ENCODE data around the gene GPR156.
A peak's percentile ranks its signal among the peaks of the same experiment; 100 is the strongest.
"Not testable (repeated sequence)": the region's sequence is repeated elsewhere in the genome, so short reads cannot be mapped to it uniquely, and the experiment has no call there.

Gene GPR156

DNA sequence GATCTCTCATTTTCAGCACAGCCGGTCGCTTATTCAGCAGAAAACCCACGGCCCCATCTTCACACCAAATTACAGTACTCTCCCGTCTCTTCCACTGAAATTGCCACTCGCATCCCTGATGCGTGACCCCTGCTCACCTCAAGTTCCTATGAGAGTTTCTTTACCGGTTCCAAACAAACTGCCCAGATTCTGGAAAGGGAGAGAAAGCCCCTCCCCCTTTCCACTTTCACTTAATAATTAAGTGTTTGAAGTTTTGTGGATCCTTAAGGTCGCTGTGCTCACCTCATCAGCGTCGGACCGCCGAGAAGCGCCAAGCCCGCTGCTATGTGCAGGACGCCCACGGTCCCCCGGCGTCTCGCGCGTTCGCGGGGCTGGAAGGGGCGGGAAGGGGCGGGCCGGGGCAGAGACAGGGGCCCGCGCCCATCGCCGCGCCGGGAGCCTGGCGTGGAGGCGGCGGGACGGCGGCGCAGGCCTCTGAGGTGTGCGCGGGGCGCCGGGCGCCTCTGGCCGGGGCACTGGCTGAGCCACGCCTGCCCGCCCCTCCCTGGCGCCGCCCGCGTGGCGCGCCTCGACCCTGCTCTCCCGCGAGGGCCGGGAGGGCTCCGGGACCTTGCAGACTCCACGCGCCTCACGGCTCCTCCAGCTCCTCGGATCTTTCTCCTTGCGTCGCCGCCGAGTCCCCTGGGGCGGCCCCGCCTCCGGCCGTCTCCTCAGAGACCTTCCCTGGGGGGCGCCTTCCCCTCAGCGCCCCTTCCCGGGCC, at the start of gene GPR156:
GPR156 (minus strand) TSS at position 476 of the 761 bp plus-strand sequence. CDS start 41,124 bp downstream, outside the sequence.
- DNase-seq, result peak in 1 of 2 experiments; percentile 66

DNA sequence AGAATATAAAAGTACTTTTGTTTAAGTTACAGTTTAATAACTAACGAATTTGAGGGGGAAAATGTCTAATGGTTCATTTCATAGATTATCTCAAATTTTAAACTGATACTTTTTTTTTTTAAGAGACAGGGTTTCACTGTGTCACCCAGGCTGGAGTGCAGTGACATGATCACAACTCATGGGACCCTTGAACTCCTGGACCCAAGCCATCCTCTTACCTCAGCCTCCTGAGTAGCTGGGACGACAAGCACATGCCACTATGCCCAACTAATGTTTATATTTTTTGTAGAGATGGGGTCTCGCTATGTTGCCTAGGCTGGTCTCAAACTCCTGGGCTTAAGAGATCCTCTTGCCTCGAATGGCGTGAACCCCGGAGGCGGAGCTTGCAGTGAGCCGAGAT, 47.6 kb upstream of the GPR156 start:
- DNase-seq, result no peak

DNA sequence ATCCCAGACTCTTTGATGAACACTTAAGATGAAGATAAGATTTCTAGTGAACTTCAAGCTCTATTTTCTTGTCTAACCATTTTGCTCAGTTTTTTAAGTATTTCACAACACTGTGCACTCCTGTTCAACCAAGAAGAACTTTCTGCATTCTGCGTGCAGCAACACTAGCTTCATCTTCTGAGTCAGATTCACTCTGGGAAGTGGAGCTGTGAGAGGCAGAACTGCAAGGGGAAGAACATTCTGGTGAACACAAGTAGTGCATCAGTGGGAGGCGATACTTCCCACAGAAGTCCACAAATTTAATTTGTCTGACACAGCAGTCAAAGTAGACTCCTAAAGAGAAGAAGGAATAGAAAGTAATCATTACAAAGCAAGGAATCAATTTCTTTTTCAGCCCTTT, 46.1 kb upstream of the GPR156 start:
- no peak for DNase-seq

GRCh38 chr3:120326784-120327183, 41.8 kb upstream of the GPR156 start:
- no peak for DNase-seq

- DNase-seq, result no peak
Observed at GRCh38 chr3:120324190-120324589, 39.2 kb upstream of the GPR156 start.

- not testable (repeated sequence) for DNase-seq
Observed at GRCh38 chr3:120323761-120324160, 38.7 kb upstream of the GPR156 start.

GRCh38 chr3:120311863-120312794, 27.1 kb upstream of the GPR156 start:
- no peak for DNase-seq

GRCh38 chr3:120306519-120307455, 21.8 kb upstream of the GPR156 start:
- no peak for DNase-seq

DNA sequence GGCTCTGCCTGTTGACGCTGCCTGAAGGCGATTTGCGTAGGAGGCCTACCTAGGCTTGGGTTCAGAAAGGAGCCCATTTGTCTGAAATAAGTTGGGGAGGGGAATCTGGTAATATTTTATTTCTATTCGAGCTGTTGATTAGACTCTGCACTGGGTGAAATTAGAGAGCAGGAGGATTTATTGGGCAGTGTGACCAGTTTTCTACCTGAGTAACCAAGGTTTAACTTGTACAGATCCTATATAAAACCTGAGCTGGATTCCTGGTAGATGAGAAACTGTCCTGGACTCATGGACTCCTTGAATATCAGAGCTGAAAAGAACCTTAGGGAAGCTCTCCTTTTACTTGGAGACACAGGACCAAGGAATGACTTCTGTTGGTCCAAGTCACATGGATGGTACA, 19.6 kb upstream of the GPR156 start:
- DNase-seq, result no peak

DNA sequence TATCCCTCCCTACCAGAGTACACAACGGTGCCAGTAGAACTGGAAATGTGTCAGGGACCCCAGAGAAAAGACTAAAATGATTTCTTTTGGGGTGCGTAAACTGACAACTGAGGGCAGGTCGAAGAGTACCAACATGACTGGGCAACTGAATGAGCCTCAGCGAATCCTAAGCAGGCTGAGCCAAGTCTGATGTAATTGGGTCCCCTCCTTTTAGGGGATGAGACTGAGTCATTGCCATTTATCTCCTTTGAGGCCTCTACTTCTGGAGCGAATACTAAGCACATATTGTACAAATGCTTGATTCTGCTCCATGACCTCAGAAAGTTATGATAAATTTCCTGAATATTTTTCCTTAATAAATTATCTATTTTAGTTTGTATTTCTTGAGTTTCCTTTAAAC, 17.3 kb upstream of the GPR156 start:
- peak in 1 of 2 experiments; percentile 53 for DNase-seq

- no peak for DNase-seq
Observed at GRCh38 chr3:120300971-120301370, 15.9 kb upstream of the GPR156 start.

GRCh38 chr3:120299403-120299802, 14.4 kb upstream of the GPR156 start:
- DNase-seq, result no peak

- DNase-seq, result no peak
Observed at GRCh38 chr3:120298996-120299395, 14.0 kb upstream of the GPR156 start.

GRCh38 chr3:120291552-120291951, 6.5 kb upstream of the GPR156 start:
- not testable (repeated sequence) for DNase-seq

- DNase-seq, result no peak
Observed at GRCh38 chr3:120289636-120290035, 4.6 kb upstream of the GPR156 start.

GRCh38 chr3:120286465-120286864, 1.4 kb upstream of the GPR156 start:
- DNase-seq, result peak in 1 of 2 experiments; percentile 39

DNA sequence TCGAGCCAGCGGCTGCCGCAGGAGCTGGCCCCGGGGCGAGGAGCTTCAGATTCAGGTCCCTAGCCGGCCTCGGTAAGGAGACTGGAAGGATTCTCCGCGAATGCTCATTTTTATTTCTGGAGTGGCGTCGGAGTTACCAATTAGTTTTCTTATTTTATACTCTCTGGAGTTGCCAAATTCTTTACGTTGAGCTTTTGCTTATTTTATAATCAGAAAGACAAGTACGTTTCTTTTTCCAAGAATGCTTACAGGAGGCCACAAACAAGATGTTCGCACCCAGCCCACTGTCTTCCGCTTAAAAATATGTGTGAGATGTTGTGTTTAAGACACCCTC, 453 bp upstream of the GPR156 start:
- DNase-seq, result no peak

DNA sequence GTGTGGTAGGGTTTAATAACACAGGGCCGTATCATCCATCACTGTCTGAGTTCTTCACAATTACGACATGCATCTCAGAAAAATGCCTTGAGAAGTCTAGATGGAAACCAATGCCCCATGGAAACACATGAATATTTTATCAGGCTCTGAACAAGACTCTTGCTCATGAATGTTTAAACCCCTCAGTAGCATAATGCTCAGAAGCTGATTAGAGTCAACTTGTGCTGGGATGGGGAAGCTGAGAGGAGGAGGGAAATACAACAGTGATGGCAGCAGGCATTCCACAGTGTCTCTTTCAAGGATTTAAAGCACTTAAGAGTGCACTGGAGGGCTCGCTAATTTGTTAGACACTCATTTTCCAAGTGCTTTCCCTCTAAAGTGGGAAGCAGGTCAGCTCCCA, 3.8 kb downstream of the GPR156 start:
- no peak for DNase-seq

- DNase-seq, result no peak
Observed at GRCh38 chr3:120280566-120280965, 4.5 kb downstream of the GPR156 start.

DNA sequence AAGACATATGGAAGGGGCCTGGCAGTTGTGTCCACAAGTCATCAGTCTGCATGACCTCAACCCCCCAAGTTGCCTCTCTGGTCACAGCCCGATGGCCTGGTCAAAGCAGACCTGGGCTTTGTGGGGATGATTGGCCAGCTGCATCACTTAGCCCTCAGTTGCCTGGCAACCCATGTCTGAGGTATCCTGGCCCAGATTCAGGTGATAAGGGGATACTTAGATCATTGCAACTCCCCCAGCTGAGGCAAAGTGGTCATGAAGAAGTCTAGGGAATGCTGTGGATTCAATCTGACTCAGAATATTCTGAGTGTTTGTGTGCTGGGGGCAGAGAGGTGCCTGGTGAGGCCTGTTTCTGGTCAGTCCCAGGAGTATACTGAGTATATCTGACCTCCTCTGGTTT, 5.0 kb downstream of the GPR156 start:
- no peak for DNase-seq

DNA sequence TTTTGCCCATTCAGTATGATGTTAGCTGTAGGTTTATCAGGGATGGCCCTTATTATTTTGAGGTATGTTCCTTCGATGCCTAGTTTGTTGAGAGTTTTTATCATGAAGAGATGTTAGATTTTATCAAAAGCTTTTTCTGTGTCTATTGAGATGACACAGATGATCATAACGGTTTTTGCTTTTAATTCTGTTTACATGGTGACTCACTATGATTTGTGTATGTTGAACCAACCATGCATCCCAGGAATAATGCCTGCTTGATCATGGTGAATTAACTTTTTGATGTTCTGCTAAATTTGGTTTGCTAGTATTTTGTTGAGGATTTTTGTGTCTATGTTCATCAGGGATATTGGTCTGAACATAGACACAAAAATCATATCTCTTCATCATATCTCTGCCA, 8.3 kb downstream of the GPR156 start:
- peak in 1 of 2 experiments; percentile 13 for DNase-seq

DNA sequence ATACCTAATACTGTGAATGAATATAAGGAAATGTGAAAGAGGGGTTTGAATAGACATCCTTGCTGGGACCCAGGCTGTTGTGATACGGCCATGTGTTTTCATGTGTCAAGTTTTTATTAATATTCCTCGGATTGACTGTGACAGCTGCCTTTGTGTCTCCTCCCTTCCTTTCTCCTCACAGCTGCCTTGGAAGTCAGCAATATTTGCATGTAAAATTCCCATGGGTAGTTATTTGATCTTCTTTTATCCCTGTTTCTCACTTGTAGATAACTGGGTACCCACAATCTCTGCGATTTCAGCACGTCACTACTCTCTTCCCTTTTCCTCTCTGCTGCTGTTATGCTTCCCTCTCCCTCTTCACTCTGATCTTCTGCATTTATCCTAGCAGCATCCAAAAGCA, 9.4 kb downstream of the GPR156 start:
- no peak for DNase-seq

DNA sequence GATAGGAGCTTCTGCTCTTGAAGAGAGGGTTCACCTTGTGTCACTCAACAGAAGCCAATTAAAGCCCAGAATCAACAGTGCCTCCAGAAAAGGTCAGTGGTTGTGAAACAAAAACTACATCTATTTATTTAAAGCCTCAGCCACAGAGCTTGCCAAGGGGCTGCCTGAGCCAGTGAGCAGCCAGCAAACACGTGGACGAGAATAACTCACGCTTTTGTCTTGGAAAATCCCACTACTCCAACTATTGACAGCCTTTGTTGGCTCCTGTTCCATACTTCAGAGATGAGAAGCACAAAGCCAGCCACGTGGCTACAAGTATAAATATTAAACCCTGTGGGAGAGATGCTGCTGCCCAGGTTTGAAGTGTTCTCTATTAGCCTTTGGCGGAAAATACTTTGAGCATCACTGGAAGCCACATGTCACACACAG, 10.3 kb downstream of the GPR156 start:
- peak; percentile 85 to 93 for DNase-seq
